Tibial nerve (tissue), 4 donors: ENCODE results near the gene COQ4.

Experiments used
- EP300 ChIP-seq, 2 donors: sonication (generic); formaldehyde crosslinking; IDR thresholded peaks; one replicate each; pipeline ENCODE4 v1.6.1; 2017; ENCODE audit warnings: antibody characterized with exemption in 2 of 2, mild to moderate bottlenecking in 1 of 2
- POLR2A ChIP-seq, 2 donors: fragments of 450-650 bp; IDR thresholded peaks; one replicate each; pipeline ENCODE4 v1.6.1; 2017; ENCODE audit warnings: antibody characterized with exemption in 2 of 2, mild to moderate bottlenecking in 2 of 2, moderate library complexity in 2 of 2
- TF ChIP-seq, protein P1 (sequence below), 5 experiments: fragments of 200-600 bp in 3 of 5; fragments of 450-650 bp in 2 of 5; sonication (generic) in 3 of 5; IDR thresholded peaks; one replicate each; pipeline ENCODE4 v1.5.1; 2016 to 2019; ENCODE audit warnings: antibody characterized with exemption in 5 of 5, mild to moderate bottlenecking in 3 of 5, moderate library complexity in 2 of 5

DNA sequence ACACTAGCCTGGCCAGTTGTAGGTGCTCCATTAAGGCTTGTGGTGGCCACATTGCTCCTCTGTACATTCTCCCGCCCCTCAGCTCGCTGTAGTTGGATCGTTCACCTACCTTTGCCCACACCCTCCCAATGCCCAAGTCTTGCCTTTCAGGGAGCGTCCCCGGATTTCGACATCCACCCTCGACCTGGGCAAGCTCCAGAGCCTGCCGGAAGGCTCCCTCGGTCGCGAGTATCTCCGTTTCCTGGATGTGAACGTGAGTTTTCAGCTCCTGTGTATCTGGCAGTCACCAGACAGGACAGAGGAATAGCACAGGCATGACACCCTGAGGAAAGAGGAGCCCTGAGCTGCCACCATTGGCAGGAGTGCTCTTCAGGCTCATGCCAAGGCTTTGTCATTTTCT, 3.0 kb downstream of the COQ4 start:
- TF ChIP-seq, protein P1, sequence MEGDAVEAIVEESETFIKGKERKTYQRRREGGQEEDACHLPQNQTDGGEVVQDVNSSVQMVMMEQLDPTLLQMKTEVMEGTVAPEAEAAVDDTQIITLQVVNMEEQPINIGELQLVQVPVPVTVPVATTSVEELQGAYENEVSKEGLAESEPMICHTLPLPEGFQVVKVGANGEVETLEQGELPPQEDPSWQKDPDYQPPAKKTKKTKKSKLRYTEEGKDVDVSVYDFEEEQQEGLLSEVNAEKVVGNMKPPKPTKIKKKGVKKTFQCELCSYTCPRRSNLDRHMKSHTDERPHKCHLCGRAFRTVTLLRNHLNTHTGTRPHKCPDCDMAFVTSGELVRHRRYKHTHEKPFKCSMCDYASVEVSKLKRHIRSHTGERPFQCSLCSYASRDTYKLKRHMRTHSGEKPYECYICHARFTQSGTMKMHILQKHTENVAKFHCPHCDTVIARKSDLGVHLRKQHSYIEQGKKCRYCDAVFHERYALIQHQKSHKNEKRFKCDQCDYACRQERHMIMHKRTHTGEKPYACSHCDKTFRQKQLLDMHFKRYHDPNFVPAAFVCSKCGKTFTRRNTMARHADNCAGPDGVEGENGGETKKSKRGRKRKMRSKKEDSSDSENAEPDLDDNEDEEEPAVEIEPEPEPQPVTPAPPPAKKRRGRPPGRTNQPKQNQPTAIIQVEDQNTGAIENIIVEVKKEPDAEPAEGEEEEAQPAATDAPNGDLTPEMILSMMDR (IDR thresholded peaks at IDR 0.05): no peak
- TF ChIP-seq POLR2A (IDR thresholded peaks at IDR 0.05): no peak
- no peak for TF ChIP-seq EP300 (IDR thresholded peaks at IDR 0.05)
